UCSD-AML1 (cell line): ENCODE measurements around the gene IL2RG.
A peak's percentile ranks its signal among the peaks of the same experiment; 100 is the strongest.

Source experiments
- DNase-seq: peaks from one replicate; lab custom pipeline; 2025; ENCODE audit not compliant: unreplicated experiment; lab: John Stamatoyannopoulos, UW

IL2RG gene

DNA sequence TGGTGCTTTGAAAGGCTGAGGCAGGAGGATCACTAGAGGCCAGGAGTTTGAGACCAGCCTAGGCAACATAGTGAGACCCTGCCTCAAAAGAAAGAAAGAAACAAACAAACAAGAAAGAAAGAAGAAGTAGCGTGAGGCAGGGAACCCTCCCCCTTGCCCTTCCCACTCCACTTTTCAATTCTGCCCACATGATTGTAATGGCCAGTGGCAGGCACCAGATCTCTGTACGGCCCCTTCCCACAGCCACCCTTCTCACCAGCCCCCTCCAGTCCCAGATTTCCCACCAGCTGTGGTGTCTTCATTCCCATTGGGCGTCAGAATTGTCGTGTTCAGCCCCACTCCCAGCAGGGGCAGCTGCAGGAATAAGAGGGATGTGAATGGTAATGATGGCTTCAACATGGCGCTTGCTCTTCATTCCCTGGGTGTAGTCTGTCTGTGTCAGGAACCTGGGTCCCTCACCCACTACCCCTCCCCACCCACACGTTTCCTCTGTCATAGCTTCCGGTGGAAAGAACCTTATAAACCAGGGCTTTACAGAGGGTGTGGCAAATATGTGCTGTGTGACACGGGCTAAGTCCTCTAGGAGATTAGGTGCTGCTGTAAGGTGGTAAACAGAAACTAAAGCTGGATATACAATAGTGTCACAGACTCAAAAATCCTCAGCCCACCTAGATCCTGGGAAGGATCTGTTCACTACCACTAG, at the start of gene IL2RG:
TSS of gene IL2RG (minus strand) at position 437 of the 703 bp plus-strand sequence. CDS start at position 399, 38 bp downstream.
- DNase-seq = peak; percentile 65

DNA sequence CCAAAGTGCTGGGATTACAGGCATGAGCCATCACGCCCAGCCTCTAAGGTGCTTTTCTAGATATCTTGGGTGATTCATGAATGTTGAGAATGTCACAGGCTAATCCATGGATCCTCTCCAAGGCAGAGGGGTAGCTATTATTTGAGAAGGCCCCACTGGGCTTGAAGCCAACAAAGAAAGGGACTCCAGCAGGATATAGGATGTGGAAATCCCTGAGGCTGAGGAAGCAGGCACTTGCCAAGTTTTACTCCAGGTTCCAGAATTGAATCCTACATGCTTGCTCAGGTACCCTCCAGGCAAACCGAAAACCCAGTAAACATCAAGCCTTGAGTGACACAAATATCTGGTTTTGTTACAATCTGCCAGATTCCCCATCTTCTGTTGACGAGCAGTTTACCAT, 49.1 kb upstream of the IL2RG start:
- no peak for DNase-seq

- DNase-seq = no peak
Observed at GRCh38 chrX:71159335-71159734, 48.0 kb upstream of the IL2RG start.

GRCh38 chrX:71158603-71159002, 47.2 kb upstream of the IL2RG start:
- no peak for DNase-seq

GRCh38 chrX:71154641-71155040, 43.3 kb upstream of the IL2RG start:
- DNase-seq = no peak

- no peak for DNase-seq
Observed at GRCh38 chrX:71154196-71154595, 42.8 kb upstream of the IL2RG start.

- no peak for DNase-seq
Observed at GRCh38 chrX:71151366-71151765, 40.0 kb upstream of the IL2RG start.

DNA sequence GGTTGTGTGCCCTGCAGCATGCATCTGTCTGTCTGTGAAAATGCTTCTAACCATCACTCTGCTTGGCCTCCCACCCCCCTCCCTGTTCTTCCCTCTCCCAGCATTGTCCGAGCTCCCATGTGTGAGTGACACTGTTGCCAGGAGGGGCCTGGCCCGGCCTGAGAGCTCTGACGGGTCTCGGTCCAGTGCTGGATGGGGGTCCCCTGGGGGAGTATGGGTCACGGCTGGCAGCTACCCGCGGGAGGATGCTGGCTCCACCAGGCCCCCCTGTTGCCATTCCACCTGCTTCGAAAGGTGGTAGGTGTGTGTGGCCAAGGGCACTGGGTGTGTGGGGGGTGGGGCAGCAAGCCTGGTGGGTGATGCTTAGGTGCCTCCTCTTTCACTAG, 36.9 kb upstream of the IL2RG start:
- DNase-seq = no peak

DNA sequence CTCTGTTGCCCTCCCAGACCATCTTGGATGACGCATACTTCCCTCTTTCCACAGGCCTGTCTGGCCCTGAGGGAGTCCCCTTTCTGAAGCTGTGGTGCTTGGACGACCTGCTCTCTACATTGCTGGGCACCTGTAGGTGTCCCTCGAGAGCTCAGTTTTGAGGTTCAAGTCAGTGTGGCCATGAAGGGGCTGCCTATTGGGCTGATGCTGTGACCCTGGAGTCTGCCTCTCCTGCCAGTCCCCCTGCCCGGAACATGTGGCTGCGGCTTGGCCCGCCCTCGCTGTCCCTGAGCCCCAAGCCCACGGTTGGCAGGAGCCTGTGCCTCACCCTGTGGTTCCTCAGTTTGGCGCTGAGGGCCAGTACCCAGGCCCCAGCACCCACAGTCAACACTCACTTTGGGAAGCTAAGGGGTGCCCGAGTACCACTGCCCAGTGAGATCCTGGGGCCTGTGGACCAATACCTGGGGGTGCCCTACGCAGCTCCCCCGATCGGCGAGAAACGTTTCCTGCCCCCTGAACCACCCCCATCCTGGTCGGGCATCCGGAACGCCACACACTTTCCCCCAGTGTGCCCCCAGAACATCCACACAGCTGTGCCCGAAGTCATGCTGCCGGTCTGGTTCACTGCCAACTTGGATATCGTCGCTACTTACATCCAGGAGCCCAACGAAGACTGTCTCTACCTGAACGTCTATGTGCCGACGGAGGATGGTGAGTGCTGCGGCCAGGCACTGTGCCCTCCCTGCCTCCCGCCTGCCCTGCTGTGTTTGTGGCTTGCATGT, 36.3 kb upstream of the IL2RG start:
- DNase-seq = no peak

GRCh38 chrX:71144651-71145050, 33.3 kb upstream of the IL2RG start, which contains the start of gene NLGN3:
Gene NLGN3, plus strand, starts transcription at chrX:71144841. Its CDS starts 2,909 bp downstream, at chrX:71147750.
- no peak for DNase-seq

DNA sequence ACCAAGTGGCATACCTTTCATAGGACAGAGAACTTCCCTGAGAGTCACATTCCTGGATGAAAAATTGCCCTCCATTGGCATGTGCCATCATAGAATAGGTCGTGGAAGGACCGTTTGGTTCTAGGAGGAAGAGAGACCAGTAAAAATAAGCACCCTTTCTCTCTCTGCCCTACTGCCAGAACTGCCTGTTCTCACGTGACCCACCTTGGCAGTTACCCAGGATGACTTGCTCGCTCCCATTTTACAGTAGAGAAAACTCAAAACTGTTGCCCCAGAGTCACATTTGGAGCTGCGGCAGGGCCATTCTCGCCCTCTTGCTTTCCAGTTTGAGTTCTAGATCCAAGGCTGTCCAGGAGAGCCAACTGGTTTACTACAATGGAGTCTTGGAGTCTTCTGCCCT, 32.1 kb upstream of the IL2RG start:
- no peak for DNase-seq

GRCh38 chrX:71140440-71140839, 29.1 kb upstream of the IL2RG start:
- DNase-seq = no peak

GRCh38 chrX:71131510-71131909, 20.1 kb upstream of the IL2RG start:
- no peak for DNase-seq

GRCh38 chrX:71128915-71129765, 17.8 kb upstream of the IL2RG start:
- DNase-seq = peak; percentile 74

- no peak for DNase-seq
Observed at GRCh38 chrX:71128166-71128833, 16.9 kb upstream of the IL2RG start.

DNA sequence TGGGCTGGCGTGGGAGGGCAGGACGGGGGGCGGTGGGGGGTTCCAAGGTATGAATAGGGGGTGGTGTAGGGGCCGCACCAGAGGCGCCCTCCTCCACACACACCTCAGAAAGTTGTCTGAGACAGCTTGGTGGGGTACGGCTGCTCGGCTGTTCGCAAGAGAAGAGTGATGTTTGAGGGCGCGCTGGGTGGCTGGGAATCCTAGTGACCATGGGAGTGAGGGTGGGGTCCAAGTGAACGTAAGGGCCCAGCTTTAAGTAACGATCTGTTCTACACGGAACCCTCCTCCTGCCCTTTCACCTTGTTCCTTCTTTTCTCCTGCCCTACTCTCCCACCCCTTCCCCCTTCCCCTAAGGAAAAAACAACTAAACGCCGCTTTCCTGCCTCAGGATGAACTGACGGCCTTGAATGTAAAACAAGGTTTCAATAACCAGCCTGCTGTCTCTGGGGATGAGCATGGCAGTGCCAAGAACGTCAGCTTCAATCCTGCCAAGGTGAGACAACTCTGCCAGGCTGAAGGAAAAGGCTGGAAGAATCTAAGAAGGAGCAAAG, 7.7 kb upstream of the IL2RG start:
- no peak for DNase-seq

GRCh38 chrX:71118032-71118984, 6.9 kb upstream of the IL2RG start, which contains the start of gene MED12:
Gene MED12, plus strand, starts transcription at chrX:71118596. Its CDS starts 159 bp downstream, at chrX:71118755.
- DNase-seq = peak; percentile 77

DNA sequence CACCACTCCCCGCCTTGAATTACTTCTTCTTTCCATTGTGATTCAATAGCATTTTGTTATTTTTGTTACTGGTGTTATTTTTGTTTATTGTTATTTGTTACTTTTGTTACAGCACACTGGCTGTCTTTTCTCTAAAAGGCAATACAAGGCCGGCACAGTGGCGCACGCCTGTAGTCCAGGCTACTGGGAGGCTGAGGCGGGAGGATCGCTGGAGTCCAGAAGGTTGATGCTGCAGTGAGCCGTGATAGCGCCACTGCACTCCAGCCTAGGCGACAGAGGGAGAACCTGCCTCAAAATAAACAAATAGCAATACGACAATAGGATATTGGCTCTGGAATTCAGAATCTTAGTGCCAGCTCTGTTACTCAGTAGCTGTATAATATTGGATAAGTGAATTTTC, 6.0 kb upstream of the IL2RG start:
- no peak for DNase-seq

DNA sequence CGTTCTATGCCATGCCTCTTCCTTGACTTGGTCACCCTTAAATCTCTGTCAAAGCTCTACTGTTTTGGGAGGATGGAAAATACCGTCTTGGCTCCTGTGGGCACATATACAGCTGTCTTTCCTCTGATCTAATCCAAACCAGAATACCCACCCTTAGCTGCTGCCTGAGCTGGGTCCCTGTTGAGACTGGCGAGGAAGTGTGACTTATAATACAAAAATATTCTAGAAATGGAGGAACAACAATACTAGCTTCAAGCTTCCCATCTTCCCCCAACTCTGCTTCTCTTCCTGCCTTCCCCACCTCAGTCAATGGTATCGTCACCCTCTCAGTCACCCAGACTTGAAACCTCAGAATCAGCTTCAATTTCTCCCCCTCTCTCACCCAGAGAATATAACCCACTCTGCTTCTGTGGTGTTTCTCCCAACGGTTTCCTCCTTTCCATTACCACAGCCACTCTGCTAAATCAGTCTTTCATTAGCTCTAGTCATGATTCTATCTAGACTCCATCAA, 599 bp upstream of the IL2RG start:
- DNase-seq = no peak
